ENCODE measurements around the gene C1QTNF8. TPM values are rescaled to one million over a fixed set of nuclear protein-coding genes. Genes with fewer than 3 reads are reported as not detected.
A peak's percentile ranks its signal among the peaks of the same experiment; 100 is the strongest.
"Not testable (repeated sequence)": the region's sequence is repeated elsewhere in the genome, so short reads cannot be mapped to it uniquely, and the experiment has no call there.

The C1QTNF8 gene
- total and polyA plus RNA-seq, 4 donors: 0.08 to 0.74 TPM; not detected in 2

DNA sequence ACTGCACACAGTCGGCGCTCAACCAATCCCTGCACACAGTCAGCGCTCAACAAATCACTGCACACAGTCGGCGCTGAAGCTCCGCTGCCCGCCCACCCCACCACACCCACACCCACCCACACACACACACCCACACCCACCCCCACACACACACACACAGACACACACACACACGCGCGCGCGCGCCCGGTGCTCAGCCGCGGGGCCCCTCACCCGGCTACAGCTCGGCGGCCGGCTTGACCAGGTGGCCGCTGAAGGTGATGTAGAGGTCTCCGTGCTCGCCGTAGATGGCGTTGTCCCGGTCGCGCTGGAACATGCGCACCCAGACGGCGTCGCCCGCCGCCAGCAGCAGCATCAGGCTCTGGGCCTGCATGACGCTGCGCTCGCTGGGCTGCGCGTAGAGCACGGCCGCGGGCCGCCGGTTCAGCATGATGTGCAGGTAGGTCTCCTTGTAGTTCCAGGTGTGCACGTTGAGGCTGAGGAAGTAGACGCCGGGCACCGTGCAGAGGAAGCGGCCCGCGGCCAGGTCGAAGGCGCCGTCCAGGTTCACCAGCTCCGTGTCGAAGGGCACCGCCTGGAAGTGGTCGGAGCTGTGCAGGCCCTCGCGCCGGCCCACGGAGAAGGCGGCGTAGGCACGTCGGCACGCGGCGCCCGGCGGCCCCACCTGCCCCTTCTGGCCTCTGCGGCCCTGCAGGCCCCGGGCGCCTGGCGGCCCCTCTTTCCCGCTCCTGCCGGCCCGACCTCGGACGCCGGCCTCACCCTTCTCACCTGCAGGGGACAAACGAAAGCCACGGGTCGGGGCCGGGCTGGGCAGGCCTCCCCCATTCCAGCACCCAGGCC lies 2.5 kb downstream of the C1QTNF8 start:
- TF ChIP-seq CTCF (IDR thresholded peaks at IDR 0.05; ENCODE audit: control extremely low read depth, extremely low read depth): no peak
- ATAC-seq (ENCODE audit: insufficient read depth, low FRiP score): no peak
- Histone ChIP-seq H3K4me3 (no peak overlapping the region), H3K9ac (ENCODE audit: insufficient read depth in 1 of 2, low read length in 2 of 2) (no peak overlapping the region), H3K27me3 (ENCODE audit: control insufficient read depth in 3 of 3, insufficient read depth in 3 of 3, low read length in 2 of 3) (peaks cover 0 to 11% (median 0%) of the 10 kb centered on the region in 3 donors), H3K4me1 (ENCODE audit: control insufficient read depth in 5 of 5, insufficient read depth in 5 of 5, low read length in 5 of 5) (peaks cover 0 to 19% (median 11%) of the 10 kb centered on the region in 5 donors), H3K36me3 (ENCODE audit: control insufficient read depth in 4 of 4, insufficient read depth in 4 of 4, low read length in 4 of 4) (no peaks in the 10 kb centered on the region), H3K27ac (ENCODE audit: low read depth in 1 of 2, low read length in 1 of 2) (no peak overlapping the region), H3K9me3 (ENCODE audit: control insufficient read depth in 4 of 4, insufficient read depth in 3 of 4, low read length in 3 of 4) (no peaks in the 10 kb centered on the region)
- 30 to 41% methylated on average over 80 to 85 of the region's 85 CpGs for WGBS, 2 donors
- peak in 2 of 3 donors; percentile 22 to 33 for DNase-seq

- not testable (repeated sequence) for DNase-seq; H3K27me3 ChIP-seq (ENCODE audit: control insufficient read depth in 3 of 3, insufficient read depth in 3 of 3, low read length in 2 of 3); H3K4me3 ChIP-seq; H3K9ac ChIP-seq (ENCODE audit: insufficient read depth in 1 of 2, low read length in 2 of 2); H3K9me3 ChIP-seq (ENCODE audit: control insufficient read depth in 4 of 4, insufficient read depth in 3 of 4, low read length in 3 of 4); ATAC-seq (ENCODE audit: insufficient read depth, low FRiP score); H3K27ac ChIP-seq (ENCODE audit: low read depth in 1 of 2, low read length in 1 of 2); H3K36me3 ChIP-seq (ENCODE audit: control insufficient read depth in 4 of 4, insufficient read depth in 4 of 4, low read length in 4 of 4)
- WGBS, 2 donors: 96 to 97% methylated on average over 25 to 31 of the region's 40 CpGs
- H3K4me1 ChIP-seq (ENCODE audit: control insufficient read depth in 5 of 5, insufficient read depth in 5 of 5, low read length in 5 of 5): peaks cover 0 to 19% (median 11%) of the 10 kb centered on the region in 5 donors
Measured at GRCh38 chr16:1092685-1093283, 3.3 kb downstream of the C1QTNF8 start.

GRCh38 chr16:1091992-1092552 lies 4.0 kb downstream of the C1QTNF8 start:
- Histone ChIP-seq H3K9me3 (ENCODE audit: control insufficient read depth in 4 of 4, insufficient read depth in 3 of 4, low read length in 3 of 4) (no peaks in the 10 kb centered on the region), H3K27ac (ENCODE audit: low read depth in 1 of 2, low read length in 1 of 2) (no peak overlapping the region), H3K36me3 (ENCODE audit: control insufficient read depth in 4 of 4, insufficient read depth in 4 of 4, low read length in 4 of 4) (no peaks in the 10 kb centered on the region), H3K4me3 (no peak overlapping the region), H3K4me1 (ENCODE audit: control insufficient read depth in 5 of 5, insufficient read depth in 5 of 5, low read length in 5 of 5) (peaks cover 0 to 19% (median 11%) of the 10 kb centered on the region in 5 donors), H3K27me3 (ENCODE audit: control insufficient read depth in 3 of 3, insufficient read depth in 3 of 3, low read length in 2 of 3) (peaks cover 0 to 8% (median 3%) of the 10 kb centered on the region in 3 donors), H3K9ac (ENCODE audit: insufficient read depth in 1 of 2, low read length in 2 of 2) (no peak overlapping the region)
- DNase-seq: no peak
- TF ChIP-seq CTCF (IDR thresholded peaks at IDR 0.05; ENCODE audit: control extremely low read depth, extremely low read depth): no peak
- no peak for ATAC-seq (ENCODE audit: insufficient read depth, low FRiP score)
- WGBS, 2 donors: 97 to 98% methylated on average over 26 to 27 of the region's 27 CpGs
